Measurements from ENCODE around the gene SDK1.

Gene SDK1

DNA sequence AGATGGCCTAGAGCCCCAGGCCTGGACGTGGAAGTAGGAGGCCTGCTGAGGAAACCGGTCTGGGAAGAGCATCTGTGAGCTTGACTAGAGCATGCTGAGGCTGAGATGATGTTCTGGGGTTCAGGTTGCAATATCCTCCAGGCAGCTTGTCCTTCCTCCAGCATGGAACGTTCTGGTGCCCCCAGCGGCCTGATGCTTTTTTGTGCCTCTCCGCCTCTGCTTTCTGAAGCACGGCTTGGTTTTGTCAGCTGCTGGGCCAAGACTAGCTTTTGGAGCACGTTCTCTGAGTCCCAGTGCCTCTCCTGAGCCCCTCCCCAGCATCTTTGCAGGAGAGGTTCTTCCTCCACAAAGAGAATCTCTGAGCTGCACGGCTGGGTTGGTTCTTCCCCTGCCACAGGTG lies 699.1 kb downstream of the SDK1 start:
- TF ChIP-seq, protein P1, sequence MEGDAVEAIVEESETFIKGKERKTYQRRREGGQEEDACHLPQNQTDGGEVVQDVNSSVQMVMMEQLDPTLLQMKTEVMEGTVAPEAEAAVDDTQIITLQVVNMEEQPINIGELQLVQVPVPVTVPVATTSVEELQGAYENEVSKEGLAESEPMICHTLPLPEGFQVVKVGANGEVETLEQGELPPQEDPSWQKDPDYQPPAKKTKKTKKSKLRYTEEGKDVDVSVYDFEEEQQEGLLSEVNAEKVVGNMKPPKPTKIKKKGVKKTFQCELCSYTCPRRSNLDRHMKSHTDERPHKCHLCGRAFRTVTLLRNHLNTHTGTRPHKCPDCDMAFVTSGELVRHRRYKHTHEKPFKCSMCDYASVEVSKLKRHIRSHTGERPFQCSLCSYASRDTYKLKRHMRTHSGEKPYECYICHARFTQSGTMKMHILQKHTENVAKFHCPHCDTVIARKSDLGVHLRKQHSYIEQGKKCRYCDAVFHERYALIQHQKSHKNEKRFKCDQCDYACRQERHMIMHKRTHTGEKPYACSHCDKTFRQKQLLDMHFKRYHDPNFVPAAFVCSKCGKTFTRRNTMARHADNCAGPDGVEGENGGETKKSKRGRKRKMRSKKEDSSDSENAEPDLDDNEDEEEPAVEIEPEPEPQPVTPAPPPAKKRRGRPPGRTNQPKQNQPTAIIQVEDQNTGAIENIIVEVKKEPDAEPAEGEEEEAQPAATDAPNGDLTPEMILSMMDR (IDR thresholded peaks at IDR 0.05; ENCODE audit: low read depth, low read length): no peak
- Histone ChIP-seq H3K27me3 (no peaks in the 10 kb centered on the region), H3K9me3 (no peaks in the 10 kb centered on the region)

DNA sequence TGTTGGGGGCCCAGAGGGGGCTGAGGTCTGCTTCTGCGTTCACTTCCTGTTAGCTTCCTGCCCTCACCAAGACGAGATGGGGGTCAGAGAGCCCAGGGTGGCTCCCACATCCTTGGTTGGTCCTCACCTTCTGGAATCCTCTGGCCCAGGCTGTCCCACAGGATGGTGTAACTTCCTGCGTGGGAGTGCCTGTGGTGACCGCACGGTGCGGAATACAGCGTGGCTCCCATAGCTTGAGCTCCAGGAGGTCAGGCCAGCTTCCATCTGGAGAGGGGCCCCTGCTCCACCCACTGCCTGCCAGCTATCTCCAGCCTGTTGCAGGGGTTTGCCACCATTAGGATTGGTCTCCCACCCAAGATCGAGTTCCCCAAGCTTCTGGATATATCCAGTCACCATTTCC lies 699.9 kb downstream of the SDK1 start:
- H3K9me3 ChIP-seq: no peaks in the 10 kb centered on the region
- TF ChIP-seq, protein P1 (IDR thresholded peaks at IDR 0.05; ENCODE audit: low read depth, low read length): no peak
- no peak overlapping the region for H3K4me3 ChIP-seq (ENCODE audit: low read depth, low read length)
- no peaks in the 10 kb centered on the region for H3K4me1 ChIP-seq
- H3K27me3 ChIP-seq: no peaks in the 10 kb centered on the region
- DNase-seq: no peak
- H3K36me3 ChIP-seq: no peaks in the 10 kb centered on the region

More for the DNA sequence above, 699.1 kb downstream of the SDK1 start:
- DNase-seq: no peak
- Histone ChIP-seq H3K36me3 (no peaks in the 10 kb centered on the region), H3K4me1 (no peaks in the 10 kb centered on the region), H3K4me3 (ENCODE audit: low read depth, low read length) (no peak overlapping the region)

DNA sequence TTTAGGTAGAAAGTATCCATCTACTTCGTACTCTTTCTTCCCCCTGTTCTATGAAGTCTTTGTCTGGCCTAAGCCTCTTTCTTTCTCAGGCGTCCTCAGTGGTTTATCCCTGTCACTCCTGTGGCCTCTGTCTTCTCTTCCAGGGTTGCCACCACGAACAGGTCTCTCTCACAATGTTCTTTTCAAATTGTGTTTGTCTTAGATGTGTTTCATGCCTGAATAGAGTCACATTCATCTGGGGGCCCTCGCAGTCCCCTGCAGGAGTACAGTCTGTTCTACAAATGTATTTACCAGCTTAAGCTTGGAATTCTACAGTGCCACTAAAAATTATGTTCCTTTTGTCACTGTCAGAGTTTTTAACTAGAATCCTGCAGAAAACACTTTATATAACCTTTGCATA lies 700.7 kb downstream of the SDK1 start:
- TF ChIP-seq, protein P1 (IDR thresholded peaks at IDR 0.05; ENCODE audit: low read depth, low read length): no peak
- H3K9me3 ChIP-seq: no peaks in the 10 kb centered on the region
- no peak for DNase-seq
- H3K36me3 ChIP-seq: no peaks in the 10 kb centered on the region
- H3K4me1 ChIP-seq: no peaks in the 10 kb centered on the region
- no peaks in the 10 kb centered on the region for H3K27me3 ChIP-seq
- H3K4me3 ChIP-seq (ENCODE audit: low read depth, low read length): no peak overlapping the region

- DNase-seq: no peak
Observed at GRCh38 chr7:4003503-4003902, 702.5 kb downstream of the SDK1 start.

DNA sequence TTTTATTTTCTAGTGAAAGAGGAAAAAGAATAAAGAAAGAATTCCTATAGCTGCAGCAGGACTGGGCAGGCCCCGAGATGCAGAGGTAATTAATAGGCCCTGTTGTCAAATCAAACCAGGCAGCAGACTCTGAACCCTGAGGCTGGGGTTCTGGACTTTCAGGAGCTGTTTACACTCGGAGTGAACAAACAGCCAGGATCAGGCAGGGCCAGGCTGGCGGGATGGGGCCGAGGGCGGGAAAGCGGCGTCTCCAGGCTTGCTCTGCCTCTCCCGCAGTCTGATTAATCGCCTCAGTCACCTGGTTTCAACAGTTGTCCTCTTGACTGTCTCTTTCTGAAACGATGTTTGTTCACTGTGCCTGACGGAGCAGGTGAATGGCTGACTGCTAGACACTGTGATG lies 705.6 kb downstream of the SDK1 start:
- Histone ChIP-seq H3K4me3 (ENCODE audit: low read depth, low read length) (no peak overlapping the region), H3K27me3 (no peaks in the 10 kb centered on the region), H3K36me3 (no peaks in the 10 kb centered on the region), H3K9me3 (no peaks in the 10 kb centered on the region), H3K4me1 (no peaks in the 10 kb centered on the region)
- DNase-seq: no peak
- TF ChIP-seq, protein P1 (IDR thresholded peaks at IDR 0.05; ENCODE audit: low read depth, low read length): no peak

More at GRCh38 chr7:4003503-4003902, 702.5 kb downstream of the SDK1 start:
- H3K27me3 ChIP-seq: no peaks in the 10 kb centered on the region
- TF ChIP-seq, protein P1 (IDR thresholded peaks at IDR 0.05; ENCODE audit: low read depth, low read length): no peak
- H3K9me3 ChIP-seq: no peaks in the 10 kb centered on the region
- no peak overlapping the region for H3K4me3 ChIP-seq (ENCODE audit: low read depth, low read length)
- H3K36me3 ChIP-seq: no peaks in the 10 kb centered on the region
- H3K4me1 ChIP-seq: no peaks in the 10 kb centered on the region

DNA sequence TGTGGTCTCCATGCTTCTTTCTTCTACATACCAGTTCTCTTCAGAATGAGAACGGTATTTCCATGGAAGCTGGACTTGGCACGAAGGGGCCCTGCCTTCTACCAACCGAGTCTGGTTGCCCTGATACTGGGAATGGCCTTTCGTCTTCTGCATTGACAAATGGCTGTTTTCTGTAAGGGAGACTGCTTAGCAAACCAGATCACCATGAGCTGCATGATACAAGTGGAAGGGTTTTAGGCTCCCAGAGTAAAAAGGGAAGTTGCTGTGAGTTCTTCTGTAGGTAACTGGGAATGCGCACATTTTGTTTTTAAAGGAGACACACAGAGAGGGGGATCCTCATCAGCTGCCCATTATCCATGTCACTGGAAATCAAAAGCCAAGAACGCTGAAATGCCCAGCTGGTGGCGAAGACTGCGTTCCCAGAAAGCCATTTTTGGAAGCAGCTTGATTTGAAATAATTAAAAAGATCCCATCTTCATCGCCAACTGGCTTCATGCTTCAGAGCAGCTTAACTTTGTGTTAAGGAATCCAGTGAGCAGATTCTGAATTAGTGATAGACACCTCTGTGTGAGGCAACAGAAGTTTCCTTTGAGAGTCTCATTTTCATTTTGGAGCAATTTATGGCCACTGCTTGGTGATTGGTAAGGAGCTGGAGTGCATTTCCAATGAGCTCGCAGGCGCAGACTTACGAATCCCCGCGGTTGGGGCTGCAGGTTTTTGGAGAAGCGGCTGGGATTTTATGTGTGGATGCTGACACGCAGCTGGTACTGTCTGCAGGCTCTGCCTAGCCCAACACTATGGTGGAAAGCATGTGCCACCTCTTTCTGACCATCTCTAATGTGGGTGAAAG lies 708.4 kb downstream of the SDK1 start:
- H3K4me1 ChIP-seq: no peaks in the 10 kb centered on the region
- no peaks in the 10 kb centered on the region for H3K27me3 ChIP-seq
- TF ChIP-seq, protein P1 (IDR thresholded peaks at IDR 0.05; ENCODE audit: low read depth, low read length): no peak
- no peaks in the 10 kb centered on the region for H3K9me3 ChIP-seq
- H3K36me3 ChIP-seq: no peaks in the 10 kb centered on the region
- DNase-seq: no peak
- H3K4me3 ChIP-seq (ENCODE audit: low read depth, low read length): no peak overlapping the region
